Stimulated activated CD8-positive, alpha-beta memory T cell treated with anti-CD3 and anti-CD28 coated beads, Interleukin-12 subunit alpha, Interleukin-12 subunit beta, amount 100 ng/mL, for 24 hours (primary cell): Measurements from ENCODE around the gene EP400.

Source experiments
- DNase-seq: peaks from one replicate; pipeline ENCODE4 v3.0.0-alpha.2; 2020; ENCODE audit errors: extremely low read depth

The EP400 gene

DNA sequence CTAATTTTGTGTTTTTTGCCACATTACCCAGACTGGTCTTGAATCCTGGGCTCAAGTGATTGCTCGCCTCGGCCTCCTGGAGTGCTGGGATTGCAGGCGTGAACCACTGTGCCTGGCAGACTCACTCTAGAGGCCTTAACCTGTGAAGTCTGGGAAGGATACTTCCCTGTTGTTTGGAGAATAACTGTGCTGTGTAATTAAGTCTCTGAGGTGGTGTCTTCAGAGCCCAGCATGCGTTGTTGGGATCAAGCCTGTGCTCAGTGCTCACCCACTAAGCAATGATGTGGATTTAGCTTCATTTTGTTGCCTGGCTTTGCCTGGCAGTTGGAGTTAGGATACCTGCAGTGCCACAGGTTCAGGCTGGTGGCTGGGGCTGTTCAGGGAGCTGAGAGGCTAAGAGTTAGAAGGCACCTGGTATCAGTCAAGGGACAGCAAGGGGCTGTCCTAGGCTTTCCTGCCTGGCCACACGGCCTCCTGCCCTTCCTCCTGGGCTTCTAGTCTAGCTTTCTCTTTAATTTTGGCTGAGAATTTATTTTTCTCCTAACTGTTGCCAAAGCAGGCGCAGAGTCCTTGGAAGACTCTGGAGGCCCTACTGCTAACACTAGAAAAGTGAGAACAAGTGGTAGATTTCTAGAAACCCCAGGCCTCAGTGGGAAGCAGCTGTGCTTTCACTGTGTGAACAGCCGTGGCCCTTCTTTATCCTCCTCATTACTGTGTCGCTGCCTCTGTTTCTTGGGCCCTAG is 38.5 kb downstream of the EP400 start:
- no peak for DNase-seq

DNA sequence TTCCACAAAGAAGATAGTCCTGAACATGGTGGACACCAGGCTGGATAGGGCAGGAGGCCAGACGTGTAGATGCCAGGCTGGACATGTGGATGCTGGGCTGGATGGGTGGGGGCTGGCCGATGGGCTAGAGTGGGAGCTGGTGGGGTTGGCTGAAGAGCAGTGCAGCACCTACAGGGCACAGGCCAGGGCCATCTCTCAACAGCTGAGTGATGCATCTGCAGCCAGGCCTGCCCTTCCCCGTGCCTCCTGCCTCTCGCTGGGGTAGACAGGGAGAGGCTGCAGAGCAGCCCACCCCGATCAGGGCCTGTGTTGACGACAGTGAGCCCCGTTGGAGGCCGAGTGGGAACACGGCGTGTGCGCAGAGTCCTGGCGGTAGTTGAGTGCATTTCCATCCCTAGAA is 39.3 kb downstream of the EP400 start:
- no peak for DNase-seq

DNA sequence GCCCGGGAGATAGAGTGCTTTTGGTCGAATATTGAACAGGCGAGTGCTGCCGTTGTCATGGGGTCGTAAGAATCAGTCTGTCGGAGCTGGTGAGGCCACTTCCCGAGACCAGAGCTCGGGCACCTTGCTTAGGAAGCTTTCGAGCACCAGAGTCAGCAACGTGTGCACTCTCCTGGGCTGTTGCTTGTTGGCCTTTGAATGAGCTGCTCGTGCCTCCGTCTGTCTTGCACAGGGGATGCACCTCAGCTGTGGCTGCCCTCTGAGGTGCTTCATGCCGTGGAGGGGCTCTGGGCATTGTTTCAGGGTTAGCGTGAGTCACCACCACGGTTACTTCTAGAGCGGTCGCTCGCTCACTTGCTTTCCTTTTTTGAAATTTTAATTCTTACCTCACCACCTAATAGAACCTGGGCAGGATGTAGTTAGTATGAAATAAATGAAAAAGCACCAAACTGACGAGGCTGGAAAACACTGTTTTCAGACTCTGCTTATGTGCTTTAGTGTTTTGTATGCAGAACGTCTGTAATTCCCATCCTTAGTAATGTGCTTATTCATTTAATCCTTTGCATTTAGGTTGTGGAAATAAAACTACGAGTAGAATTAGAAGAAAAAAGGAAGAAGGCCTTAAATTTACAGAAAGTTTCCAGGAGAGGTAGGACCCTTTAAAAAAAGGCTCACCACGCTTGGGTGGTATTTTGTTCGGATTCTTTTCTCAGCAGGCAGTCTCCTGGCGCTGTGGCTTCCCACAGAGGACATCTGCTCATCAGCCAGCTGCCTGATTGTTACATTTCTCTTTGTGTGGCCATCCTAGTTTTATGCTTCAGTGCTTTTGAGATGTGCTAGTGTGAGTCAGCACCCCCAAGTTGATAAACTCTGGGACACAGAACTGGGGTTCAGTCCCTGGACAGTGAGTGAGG is 40.6 kb downstream of the EP400 start:
- DNase-seq = no peak

DNA sequence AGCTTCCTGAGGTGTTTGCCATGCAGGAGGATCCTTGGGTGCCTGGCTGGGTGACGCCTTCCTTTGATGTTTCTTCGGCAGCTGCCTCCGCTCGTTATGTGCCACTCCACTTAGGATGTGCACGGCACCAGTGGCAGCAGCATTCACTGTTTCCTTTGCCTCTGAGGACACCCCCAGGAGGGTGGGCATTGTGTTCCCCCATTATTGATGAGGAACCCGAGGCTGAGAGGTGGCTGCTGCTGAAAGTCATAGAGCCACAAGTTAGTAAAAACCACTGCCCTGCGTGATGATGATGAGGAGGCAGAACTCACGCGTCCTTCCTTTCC is 41.2 kb downstream of the EP400 start:
- DNase-seq = no peak

DNA sequence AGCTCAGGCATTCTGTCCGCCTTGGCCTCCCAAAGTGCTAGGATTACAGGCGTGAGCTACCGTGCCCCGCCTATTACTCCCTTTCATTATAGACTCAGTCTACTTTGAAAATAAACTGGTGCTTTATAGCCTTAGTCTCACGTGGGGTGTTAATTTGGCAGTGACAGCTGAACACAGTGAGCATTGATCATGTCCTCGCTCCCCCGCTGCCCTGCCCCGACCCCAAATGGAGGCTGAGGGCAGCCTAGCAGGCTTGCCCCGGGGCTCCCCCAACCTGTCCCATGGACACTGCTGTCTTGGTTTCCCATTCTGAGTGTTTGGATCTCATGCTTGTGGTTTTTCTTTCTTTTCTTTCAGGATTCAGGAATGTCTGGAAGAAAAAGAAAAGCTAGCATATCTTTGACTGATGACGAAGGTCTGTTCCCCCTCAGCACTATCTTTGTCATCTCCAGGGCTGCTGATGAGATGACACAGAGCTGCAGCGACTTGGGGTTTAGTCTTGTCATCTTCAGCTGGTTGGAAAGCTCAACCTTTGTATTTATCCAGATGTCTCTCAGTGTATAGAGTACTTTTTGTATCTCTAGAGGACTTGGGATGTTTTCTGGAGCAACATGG is 42.2 kb downstream of the EP400 start:
- no peak for DNase-seq

DNA sequence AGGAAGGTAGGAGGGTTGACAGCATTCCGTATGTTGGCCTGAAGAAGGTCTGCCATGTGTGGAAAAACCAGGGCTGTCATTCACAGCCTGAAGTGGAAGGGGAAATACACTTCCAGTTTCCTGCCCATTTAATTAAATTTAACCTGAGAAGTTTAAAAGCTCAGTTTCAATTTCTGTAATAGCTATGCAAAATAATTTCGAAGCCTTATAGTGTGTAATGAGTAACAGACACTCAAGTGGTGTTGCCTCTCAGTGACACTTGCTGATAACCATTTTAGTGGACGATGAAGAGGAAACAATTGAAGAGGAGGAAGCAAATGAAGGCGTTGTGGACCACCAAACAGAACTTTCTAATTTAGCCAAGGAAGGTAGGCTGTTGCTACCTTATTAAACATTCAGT is 44.8 kb downstream of the EP400 start:
- no peak for DNase-seq

DNA sequence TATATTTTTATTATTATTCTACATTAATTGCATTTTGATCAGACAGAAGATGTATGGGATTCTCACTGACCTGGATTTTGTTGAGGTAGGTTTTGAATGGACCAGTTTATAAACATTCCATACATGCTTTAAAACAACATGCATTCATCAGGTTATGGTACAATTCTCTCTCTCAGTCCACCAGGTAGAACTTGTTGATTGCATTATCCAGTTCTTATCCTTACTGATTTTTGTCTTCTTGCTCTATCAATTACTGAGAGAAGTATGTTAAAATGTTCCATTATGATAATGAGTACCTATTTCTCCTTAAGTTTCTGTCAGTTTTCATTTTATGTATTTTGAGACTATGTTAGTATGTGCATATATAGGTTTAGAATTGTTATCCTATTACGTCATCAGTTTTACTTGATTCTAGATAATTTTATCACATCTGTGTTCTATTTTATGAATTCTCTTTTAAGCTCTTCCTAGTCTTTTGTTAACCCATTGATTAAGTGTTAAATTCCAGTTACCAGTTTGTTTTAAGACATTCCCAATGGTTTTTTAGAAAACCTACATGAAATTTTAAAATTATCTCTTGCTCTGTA is 50.6 kb downstream of the EP400 start:
- no peak for DNase-seq

DNA sequence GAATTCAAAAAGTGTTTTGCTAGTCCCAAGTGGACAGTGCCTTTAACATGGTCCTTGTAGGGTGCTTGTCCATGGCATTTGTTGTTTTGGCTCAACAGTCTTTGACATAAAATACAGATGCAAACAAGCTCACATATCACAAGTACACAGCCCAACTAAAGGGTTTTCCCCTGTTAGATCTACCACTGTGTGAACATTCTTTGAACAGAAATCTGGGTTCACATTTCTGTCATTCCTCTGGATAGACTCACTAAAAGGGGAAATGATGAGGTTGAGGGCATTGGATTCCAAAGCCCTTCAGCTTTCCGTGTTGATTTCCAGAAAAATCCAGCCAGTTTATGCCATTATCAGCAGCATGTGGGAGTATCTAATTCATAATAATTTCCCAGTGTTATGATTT is 54.1 kb downstream of the EP400 start:
- DNase-seq = no peak

DNA sequence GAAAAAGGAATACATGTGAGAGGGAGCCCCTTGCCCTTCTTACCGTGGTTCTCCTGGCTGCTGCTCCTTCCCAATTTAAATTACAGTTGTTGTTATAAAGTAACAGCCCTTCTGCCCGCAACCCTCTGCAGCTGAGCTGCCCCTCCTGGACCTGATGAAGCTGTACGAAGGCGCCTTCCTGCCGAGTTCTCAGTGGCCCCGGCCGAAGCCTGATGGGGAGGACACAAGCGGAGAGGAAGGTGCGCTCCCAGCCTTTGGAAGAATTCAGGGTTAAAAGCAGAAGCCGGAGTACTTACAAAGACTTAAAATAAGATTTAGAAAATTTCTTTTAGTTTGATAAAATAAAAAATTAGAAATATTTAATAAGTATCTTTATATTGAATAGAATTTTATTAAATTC is 55.2 kb downstream of the EP400 start:
- DNase-seq = no peak

DNA sequence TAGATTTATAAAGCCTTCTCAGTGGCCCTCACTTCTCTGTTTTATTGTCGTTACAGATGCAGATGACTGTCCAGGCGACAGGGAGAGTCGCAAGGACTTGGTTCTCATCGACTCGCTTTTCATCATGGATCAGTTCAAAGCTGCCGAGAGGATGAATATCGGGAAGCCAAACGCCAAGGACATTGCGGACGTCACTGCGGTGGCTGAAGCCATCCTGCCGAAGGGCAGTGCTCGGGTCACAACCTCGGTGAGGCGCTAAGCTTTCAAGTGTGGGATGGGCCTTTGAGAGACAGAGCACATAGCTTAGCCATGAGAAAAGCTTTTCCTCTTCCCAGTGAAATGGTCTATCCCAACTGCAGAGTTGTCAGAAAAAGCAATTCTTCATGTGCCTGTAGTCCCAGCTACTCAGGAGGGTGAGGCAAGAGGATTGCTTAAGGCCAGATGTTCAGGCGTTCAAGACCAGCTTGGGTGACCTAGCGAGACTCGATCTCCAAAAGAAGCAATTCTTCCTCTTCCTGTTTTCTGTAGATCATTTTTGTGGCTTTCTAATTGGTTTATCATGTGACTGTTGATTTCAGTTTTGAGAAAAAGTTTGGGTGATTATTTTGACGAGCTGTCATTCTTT is 56.4 kb downstream of the EP400 start:
- DNase-seq = no peak

DNA sequence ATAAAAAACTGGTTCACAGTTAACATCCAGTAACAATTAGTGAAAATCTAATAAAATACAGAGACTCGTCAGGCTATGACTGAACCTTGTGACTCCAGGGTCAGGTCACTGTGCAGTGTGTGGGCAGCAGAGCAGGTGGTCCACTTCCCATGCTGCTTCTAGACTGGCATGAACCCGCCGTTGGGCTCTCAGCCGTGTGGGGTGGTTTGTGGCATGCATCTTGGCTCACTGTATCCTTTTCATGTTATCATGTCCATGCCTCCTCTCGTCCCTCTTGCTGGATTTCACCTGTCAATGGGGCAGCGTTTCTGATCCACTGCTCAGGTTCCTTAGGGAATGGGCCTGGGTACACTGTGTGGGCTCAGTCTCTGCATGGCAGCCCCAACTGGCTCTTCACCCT is 57.3 kb downstream of the EP400 start:
- no peak for DNase-seq

DNA sequence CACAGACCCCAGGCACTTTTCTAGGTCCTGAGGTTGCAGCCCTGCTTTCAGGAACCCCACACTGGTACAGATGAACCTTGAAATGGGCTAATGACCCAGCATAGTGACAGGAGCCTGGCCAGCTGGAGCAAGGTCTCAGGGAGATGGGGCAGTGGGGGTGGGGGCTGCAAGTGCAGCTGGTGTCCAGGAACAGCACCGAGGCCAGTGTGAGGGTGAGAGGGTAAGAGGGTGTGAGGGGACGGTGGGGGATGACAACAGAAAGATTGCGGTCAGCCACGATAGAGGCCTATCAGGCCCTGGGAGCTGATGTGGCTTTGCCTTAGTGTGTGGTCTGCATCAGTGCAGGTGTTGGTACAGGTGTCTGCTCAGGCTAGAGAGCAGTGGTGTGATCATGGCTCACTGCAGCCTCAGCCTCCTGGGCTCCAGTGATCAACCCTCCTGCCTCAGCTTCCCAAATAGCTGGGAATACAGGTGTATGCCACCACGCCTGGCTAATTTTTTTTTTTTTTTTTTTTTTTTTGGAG is 59.7 kb downstream of the EP400 start:
- no peak for DNase-seq

DNA sequence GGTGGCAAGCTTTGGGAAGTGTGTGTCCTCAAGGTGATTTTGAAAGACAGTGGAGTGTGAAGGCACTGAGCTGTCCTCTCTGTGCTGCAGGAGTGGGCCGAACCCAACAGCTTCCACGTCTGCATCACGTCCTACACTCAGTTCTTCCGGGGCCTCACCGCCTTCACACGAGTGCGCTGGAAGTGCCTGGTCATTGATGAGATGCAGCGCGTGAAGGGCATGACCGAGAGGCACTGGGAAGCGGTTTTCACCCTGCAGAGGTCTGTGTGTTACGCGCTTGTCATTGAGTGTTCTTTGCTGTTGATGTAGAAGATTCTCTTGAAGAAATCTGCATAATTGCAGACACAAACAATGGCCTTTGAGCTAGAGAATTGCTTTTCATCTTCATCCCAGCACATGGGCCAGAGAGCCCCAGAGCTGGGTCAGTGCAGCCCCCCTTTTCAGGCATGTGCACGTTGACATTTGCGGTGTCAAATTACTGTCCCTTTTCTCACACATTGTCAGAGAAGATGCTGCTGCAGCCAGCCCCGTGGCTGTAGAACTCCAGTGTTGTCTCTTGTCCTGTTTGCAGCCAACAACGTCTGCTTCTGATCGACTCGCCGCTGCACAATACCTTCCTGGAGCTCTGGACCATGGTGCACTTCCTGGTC is 63.3 kb downstream of the EP400 start:
- no peak for DNase-seq

DNA sequence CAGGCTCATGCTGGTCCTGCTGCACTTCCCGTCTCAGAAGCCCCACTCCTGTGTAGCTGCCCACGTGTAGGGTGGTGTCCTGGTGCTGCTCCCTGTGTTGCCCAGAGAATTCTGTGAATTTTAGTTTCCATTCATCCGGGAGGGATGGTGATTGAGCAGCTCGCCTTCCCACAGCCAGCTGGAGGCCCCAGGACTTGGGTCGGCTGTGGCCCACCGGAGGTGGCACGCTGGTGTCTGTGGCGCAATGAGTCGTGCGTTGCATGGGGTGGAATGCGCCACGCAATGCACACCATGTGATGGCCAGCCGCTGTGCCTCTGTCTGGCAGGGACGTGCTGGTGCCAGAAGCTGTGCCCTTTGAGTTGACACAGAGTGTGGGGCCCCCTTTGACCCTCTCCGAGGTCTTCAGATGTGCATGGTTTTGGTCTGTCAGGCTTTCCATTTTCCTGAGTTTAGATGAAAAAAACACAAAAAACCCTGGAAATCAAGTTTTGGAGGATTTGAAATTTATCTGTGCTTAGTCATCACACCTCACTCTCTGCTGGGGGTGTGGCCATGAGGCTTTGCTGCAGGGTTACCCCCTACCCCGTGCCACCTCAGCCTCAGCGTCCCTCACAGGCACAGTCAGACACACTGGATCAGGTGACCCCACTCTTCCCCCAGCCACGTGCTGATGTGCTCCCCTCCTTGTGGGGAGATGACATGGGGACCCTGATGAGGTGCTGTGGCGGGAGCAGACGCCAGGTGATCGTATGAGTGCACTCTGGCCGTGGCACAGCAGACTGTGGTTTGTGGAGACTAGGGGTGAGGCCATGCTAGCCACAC is 64.6 kb downstream of the EP400 start:
- DNase-seq = no peak

DNA sequence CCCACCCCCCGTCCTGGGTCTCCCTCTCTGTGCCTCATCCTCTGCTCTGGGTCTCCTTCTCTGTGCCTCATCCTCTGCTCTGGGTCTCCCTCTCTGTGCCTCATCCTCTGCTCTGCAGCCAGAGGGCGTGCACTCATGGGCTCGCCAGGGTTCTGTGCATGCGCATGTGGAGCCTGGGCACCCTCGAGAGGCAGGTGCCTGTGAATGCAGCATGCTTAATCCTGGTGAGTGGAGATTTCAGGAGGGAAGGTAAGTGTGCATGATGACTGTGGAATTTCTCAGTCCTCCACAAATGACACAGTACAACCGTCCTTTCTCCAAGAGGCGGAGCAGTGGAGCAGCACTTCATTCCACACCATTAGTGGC is 65.2 kb downstream of the EP400 start:
- DNase-seq = no peak

DNA sequence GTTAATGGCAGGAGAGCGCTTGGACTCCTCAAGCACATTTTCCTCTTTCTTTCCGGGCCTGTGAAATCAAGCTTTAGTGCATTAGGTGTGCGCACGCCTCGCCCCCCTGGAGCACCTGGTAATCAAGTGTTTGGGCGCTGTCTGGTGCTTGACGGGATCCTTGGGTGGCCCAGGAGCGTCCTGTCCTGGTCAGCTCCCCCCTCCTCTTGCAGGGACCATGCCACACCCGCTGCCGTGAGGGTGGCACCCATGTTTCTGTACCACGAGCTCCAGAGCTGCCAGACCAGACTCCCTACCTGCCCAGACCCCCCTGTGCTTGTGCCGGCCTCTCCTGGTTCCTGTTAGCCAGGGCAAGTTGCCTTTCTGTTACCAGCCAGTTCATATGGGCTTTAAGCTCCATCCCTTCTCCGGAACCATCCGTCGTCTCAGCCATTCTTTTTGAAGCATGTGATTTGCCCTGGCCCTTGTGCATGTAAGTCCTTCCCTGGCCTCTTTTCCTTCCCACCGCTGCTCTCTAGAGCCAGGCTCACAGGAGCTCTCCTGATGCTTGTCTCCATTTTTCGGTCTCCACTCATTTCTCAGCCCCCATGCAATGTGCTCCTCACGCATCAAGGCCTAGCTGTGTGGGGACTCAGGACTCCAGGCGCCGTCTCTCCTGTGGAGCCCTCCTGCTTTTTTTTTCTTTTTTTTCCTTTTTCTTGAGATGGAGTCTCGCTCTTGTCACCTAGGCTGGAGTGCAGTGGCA is 66.1 kb downstream of the EP400 start:
- no peak for DNase-seq

DNA sequence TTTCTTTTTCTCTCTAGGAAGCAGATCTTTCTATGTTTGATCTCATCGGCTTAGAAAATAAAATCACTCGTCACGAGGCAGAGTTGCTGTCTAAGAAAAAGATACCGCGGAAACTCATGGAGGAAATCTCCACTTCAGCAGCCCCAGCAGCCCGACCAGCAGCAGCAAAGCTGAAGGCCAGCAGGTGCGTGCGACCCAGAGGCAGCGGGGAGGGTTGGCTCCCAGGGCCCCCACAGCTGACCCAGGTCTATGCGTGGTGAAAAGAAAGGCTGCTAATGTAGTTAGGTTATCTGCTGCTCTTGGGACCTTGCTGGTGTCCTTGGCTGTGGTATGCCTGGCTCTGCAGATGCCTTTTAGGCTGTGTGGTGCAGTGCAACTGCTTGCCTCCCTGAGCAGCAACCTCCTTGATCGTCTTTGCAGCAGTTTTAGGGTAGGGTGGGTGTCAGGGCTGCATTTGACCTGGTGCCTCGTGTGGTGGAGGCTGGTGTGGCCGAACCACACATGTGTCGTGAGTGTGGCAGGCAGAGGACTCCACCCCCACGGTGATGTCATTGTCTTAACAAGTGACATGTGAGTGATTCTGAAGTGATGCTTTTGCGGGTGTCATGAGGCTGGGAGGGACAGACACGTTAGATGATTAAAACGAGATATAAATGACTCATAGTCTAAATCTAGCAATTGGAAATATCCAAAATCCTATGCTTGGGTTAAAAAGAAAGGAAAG is 68.6 kb downstream of the EP400 start:
- no peak for DNase-seq

DNA sequence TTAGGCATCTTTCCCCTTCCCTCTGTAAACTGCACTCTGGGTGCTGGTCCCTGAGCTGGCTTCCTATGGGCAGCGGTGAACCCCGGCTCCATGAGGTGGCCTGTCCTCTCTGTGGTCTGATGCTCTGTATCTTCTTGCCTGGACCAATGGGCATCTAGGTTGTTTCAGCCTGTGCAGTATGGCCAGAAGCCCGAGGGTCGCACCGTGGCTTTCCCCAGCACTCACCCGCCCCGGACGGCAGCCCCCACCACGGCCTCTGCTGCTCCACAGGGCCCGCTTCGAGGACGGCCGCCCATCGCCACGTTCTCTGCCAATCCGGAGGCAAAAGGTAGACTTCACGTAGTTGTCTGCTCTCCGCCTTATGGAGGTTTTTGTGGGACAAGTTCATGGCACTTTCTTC is 70.1 kb downstream of the EP400 start:
- DNase-seq = no peak

DNA sequence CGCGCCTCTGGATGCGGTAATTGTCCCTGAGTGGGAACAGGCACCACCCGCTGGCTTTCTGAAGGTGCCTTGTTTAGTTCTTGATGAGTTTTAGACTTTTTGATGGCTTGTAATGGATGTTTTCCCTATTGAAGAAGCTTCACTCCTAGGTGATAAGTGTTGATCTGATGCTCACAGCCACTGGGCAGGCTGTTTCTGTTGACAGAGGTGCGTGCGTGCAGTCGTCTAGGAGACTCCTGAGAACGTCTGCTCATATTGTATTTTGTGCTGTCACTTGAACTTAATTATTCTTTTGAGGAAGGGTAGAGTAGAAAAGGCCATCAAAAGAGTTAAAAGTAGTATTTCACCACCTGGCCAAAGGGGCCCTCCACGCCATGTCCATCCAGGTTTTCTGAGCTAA is 70.5 kb downstream of the EP400 start:
- no peak for DNase-seq
